GM21786 (cell line): Measurements from ENCODE around the gene EYA2.
"Not testable (repeated sequence)": the region's sequence is repeated elsewhere in the genome, so short reads cannot be mapped to it uniquely, and the experiment has no call there.

Experiments
- ATAC-seq: cut with Tn5 transposase; IDR thresholded peaks from one replicate; pipeline ENCODE4 v1.9.1; 2021; ENCODE audit not compliant: unreplicated experiment

EYA2 gene

DNA sequence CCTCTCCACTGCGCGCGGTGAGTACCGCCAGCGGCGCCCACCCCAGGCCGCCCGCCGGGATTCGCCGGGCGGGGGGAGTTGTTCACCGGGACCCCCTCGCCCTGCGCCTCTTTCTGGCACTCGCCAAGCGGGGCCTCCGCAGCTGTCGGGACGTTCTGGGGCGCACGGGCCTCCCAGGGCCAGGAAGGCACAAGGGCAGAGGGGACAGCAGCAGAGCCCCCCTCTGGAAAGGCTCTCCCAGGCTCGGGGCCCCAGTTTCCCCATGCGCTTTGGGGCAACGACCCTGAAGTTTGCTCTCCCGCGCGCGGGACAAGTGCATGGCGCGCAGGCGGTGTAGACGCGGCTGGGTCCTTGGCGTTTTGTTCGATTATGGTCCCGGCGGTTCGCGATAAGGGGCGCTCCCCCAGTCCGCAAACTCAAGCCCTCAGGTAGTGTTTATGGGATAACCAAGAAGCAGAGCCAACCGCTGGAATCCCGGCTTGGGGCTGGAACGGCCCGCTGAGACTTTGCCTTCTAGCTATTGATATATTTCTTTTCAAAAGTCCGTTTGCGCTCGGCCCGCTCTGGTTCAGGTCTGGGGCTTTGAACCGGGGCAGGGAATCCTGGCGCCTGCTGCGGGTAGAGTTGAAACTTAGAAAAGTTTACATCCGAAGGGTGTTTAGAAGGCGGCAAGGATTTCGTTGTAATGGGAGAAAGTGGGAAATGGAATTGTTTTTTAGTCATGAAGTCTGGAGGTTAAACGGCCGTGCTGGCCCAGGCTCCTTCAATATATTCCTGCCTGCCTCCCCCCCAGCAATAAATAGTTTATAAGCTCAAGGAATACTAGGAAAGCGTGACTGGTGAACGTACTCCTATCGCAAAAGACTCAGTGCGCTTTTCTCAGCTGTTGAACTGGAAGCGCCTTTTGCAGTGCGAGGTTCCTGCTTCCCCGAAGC lies 595 bp downstream of the EYA2 start:
- no peak for ATAC-seq

DNA sequence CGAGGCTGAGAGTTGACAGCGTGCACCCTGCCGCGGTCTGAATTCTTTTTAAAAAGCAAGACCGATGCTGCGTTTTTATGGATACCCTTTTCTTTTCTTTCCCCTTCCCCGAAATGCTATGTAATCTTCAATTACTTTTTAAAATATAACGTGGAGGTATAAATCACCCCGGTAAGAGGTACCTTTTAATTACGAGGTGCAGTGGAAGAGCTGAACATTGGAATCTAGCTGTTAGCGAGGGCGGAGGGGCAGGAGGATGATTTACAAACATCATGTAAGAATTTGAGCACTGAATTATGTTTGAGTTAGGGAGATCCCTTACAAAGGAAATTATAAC lies 1.2 kb downstream of the EYA2 start:
- ATAC-seq: no peak

DNA sequence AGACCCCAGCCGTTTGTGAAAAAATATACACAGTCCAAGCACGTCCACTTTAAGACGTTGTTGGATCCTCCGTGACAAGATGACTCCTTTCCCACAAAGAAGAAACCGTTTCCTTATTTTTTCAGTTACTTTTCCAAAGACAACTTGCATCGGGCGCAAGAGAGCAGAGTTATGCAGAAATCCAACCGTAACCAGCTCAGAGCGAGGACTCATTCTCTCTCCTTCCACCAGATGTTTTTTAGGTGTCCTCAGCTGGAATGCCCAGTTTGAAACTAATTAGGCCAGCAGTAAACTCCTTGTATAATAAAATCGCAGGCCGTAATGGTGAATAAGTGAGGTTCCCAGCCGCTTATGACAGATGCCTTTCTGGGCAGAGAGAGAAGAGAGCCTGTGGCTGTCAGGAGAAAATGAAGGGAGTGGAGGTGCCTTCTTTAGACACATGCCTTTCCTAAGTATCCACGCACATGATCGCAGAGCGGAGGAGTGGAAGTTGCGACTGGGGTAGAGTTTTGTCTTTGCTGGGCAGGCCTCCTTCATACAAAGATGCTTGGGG lies 2.8 kb downstream of the EYA2 start:
- ATAC-seq: no peak

DNA sequence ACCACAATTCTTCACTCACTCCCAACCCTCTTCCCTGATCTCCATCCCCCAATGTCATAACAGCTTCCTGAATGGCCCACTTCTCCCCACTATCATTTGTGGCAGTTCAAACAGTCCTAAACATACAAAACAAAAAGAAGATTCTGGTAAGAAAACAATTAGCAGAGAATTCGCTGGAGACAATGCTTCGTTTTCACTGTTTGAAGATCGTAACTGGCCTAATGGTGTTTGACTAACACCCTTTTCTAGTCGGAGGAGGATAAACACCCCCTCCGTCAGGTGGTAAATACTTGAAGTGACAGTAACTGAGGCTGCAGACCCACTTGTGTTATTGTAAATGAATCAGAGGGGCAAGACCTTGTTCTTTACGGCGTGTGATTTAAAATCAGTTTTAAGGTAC lies 3.8 kb downstream of the EYA2 start:
- no peak for ATAC-seq

DNA sequence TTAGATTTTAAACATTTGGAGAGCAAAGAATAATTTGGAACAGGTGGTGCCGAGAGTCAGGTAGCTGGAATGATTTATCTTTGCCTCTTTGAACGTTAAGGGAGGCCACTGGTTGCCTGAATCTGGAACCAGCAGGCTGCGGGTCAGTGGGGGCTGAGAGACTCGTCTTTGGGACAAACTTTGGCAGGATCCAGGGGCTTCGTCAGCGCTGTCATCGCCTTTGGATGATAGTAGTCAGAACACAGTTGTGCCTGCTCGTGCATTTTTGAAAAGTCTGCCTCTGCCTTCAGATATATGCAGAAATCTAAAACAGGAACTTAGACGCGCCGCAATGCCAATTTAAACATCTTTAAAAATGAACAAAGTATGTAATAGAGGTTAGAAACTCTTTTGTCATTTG lies 5.0 kb downstream of the EYA2 start:
- no peak for ATAC-seq

DNA sequence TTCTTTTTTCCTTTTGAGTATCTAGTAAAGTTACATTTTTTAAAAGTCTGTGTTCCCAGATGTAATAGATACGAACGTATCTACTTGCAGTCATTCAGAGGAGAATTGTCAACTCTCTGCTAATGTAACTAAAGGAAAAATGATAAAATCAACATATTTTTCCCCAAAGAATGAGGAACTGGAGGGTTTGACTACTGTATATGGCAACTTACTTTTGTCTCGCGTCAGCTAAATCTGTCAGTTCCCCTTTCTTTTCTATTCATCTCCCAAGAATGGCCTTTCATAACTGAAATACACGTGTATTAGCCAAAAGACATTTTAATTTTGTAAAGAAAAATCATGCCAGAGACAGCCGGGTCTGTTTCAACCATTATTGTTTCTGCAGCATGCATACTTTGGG lies 5.4 kb downstream of the EYA2 start:
- ATAC-seq: no peak

DNA sequence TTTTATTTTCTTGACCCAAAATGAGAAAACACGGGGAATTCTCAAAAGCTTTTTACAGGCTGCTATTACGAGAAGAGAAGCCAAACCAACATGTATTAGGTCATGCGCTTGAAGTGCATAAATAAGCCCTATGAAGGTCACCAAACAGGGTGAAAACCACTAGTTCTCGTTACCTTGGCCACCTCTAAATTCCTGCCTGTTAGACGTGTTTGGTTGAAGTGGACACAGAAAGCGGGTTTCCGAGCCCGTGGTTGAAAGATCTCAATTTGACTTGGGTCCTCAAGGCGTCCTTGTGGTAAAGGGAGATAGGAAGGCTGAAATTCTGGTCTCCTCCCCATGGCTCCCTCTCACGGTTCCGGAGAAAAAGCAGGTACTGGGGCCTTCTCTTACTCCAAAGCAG lies 6.2 kb downstream of the EYA2 start:
- ATAC-seq: no peak

DNA sequence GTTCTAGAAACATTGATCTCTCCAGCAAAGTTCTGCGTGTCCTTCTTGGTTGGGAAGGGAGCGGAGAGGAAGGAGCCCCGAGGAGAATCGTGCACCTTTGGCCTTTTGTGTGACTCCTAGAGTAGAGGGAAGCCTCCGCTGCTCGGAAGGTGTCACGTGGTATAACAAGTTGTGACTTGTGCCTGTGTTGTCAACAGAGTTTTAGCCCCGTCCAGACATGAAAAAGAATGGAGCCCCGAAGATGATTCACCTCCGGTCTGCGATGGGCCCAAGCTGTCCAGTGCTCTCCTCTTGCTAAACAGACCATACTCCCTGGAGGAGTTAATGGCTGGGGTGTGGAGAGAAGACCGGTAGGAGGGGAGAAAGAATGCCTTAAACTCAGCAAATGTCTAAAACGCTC lies 7.0 kb downstream of the EYA2 start:
- ATAC-seq: no peak

DNA sequence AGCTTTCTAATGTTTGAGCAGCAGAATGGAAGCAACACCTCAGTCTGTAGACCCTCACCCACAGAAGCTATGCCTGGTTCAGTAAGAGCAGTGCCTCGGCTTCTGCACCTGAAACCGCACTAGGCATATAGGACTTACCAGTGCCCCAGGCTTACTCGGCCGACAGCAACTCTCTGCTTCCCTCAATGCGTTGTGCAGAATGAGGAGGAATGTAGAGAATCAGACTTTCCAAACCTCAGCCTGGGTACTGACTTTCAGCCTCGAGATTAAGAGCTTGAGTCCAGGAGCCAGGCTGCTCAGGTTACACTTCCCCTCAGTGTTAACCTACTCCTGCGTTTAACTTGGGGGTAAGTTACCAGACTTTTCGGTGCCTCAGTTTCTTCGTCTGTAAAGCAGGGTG lies 8.6 kb downstream of the EYA2 start:
- ATAC-seq: no peak

DNA sequence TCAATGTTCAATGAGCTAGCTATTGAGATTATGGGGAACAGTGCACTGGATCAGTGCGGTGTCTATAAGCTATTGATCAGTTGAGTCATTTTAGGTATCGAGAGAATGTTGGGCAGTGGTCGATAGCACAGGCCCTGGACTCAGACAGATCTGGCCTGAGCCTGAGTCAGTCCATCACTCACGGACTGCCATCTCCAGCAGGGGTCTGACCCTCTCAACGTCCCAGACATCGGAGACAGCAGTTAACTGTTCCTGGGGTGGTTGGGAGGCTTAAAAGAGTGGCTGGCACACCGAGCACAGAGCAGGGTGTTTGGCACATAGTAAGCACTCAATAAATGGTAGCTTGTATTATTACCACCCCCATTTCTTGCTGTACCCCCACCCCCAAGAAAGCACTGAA lies 9.3 kb downstream of the EYA2 start:
- no peak for ATAC-seq

DNA sequence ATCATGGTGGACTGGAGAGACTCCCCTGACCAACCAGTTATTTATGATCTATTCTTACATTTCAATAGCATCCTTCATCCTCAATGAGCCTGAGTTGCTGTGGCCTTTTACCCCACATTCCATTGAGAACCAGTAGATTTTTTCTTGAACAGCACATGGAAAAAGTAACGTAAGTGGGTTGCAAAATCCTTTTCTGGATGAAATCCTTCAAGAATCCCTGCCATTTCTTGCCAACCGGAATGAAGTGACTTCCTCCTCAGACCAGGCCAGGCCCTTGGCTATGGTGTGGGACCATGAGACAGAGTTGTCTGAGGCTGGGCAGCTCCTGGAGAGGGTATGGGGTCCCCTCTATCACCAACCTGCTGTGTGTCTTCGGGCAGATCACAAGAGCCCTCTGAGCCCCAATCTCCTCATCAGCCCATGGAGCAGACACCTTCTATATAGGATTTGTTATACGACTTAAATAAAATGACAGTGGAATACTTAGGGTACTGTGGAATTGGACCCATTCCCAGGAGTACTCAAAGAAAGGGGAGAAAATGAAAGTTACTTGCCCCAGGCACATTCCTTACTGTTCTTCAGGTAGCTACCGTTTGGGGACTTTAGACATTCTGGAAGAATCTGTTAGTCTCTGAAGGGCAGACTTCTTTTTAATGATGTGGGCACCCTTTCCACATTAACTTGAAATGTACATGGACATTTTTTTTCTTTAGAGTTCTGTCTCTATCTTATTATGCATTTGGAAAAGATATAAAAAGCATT lies 10.9 kb downstream of the EYA2 start:
- no peak for ATAC-seq

DNA sequence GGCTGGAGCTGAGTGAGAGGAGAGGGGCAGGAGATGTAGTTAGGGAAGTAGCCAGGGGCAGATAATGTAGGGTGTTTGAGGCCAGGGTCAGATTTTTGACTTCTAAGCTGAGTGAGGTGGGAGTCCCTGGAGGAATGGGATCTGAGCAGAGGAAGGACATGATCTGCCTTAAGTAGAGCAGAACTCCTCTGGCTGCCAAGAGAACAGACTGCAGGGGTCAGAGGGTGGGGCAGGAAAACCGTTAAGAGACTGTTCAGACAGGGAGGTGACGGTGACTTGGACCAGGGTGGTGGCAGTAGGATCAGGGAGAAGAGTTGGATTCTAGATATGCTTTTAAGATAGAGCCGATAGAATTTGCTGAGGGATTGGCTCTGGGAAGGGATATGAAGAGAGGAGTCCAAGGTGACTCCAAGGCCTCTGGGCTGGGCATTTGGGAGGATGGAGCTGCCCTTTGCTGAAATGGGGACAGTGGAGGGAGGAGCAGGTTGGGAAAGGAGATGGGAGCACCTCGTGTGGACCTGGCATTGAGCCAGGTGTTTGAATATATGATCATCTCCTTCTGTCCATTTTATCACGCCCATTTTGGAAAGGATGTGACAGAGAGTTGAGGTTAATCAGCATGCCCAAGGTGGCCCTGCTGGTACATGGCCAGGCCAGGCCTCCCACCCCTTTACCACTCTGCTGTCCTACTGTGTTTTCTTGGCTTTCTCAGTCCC lies 18.8 kb downstream of the EYA2 start:
- no peak for ATAC-seq

DNA sequence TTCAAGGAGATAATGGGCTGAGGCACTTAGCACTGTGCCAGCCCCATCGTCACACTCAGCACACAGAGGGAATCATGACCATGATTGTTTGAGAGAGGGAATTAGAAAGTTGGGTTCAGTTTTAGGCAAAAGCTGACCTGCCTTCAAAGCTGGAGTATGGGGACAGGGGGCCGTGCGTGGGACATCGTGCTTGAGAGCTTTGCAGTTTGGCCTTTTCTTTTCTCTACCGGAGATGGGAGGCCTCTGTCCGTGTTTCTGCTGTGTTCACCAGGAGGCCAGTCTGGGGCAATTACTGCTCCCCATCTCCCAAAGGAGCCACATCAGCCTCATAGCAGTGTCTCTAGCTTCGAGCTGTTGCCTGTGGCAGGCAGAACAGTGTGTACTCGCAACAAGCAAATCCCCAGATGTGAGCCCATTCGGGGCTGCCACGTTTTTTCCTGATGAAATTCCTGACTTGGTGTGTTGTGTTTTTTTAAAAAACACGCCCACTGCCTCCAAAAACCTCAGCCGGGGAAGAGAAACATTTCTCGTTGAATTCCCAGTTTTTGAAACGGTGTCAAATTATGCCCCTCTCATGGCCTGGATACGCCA lies 20.2 kb downstream of the EYA2 start:
- no peak for ATAC-seq

DNA sequence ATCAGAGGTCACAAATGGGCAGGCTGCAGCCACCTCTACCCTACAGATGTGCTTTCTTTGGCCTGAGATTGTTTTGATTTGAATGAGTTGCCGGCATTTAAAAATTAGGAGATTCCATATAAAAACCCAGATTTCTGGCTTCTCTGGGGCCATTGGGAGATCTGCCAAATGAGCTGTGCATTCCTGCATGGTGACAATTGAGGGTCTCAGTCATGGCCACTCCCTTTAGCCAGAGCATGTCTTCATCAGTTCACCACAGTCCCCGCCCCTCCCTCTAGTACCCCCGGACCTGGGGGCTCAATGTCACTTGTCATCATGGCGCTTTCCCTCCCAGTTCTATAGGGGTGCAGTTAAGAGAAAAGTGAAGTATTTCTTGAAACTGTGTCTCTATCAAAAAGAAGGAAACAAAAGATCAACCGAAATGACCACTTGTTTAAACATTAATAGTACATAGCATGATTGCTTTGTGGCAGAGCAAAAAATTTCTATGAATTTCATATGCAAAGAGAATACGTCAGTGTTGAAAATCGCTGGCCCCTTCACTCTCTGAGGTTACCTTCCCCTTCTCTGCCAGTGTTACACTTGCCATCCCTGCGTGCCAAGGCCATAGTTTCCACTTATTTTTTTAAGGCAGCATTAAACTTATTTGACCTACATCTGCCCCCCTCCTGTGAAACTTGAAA lies 21.1 kb downstream of the EYA2 start:
- no peak for ATAC-seq

DNA sequence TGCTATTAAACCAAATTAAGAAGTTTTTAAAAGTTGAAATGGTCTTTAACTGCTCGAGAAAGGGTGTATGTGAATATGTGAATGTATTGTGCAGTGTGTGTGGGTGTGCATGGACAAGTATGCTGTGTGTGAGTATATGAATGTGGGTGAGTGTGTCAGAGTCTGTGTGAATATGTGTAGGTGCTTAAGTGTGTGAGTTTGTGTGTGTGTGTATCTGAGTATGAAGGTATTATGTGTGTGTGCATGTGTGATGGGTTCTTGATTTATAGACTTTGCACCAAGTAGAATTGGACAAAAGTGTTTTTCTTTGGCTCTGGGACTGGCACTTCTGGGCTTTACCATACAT lies 21.6 kb downstream of the EYA2 start:
- ATAC-seq: no peak

DNA sequence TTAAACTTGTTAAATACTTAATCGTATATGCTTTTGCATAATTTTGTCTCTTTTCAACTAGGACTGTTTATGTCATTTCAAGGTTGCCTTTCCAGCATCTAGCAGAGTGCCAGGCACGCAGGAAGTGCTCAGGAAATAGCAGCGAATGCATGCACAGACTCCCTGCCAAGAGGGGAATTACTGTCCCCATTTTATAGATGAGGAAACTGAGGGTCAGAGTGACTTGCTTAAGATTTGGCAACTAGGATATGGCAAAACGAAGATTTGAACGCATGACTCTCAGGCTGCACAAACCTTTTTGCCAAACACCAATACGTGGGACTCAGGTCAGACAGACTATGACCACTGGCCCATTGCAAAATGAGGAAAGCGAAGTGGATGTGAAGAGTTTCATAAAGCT lies 22.5 kb downstream of the EYA2 start:
- ATAC-seq: no peak

DNA sequence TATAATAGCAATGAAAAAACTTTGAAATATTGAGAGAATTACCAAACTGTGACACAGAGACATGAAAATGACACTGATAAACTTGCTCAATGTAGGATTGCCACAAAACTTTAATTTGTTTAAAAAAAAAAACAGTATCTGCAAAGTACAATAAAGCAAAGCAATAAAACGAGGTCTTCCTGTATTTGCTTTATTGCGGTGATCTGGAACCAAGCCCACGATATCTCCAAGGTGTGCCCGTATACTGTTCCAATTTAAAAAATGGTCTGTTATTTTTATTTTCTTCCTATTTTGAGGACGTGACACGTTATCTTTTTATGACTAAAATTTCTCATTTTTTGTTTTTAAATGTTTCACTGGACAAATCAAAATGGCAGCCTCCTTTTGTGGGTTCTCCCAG lies 25.5 kb downstream of the EYA2 start:
- ATAC-seq: no peak

DNA sequence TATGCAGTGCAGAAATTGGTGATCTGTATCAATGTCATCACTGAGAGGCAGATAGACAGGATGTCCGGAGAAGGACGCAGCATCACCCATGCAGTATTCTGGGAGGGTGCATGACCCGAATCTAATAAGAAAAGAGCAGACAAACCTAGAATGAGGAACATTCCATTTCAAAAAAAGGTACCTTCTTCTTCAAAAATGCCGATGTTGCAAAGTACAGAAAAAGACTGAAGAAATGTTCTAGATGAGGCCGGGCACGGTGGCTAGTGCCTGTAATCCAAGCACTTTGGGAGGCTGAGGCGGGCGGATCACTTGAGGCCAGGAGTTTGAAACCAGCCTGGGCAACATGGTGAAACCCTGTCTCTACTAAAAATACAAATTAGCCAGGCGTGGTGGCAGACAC lies 28.2 kb downstream of the EYA2 start:
- not testable (repeated sequence) for ATAC-seq

DNA sequence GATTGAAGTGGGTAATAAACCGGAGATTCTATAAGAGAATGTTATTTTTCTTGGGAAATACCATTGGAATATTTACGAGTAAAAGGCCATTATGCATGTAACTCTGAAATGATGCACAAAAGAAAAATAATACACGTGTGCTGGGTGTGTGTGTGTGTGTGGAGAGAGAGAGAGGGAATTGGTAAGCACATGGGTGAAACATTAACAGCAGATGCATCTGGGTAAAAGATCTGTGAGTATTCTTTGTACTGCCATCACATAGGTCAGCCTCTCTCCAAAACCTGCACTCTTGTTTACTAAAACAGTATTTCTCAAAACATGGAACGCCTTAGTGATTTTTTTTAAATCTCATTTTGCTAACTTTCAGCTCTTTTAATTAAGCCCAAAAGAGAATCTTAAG lies 28.9 kb downstream of the EYA2 start:
- ATAC-seq: no peak

DNA sequence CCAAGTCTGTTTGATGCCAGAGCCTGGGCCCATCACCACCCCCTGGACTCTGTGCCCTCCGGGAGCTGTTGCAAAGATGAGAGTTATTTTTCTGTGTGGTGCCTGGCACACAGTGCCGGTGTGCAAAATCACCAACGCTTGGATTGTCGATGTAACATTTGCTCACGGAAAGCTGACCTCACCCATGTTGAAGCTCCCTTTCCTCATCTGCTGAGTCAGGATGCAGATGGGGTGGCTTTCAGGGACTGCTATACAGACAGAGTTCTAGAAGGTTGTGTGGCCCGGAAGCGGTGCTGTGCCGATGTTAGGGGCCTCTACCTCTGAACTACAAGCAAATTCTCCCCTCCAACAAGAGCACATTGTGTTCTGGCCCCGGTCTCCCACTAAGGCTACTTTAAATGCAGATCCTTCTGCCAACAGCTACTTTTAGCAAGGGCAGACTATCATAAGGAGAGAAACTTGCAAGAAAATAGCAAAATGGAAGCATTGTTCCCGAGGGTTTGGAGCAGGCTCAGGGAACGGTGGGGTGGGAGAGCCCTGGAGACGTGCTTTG lies 34.0 kb downstream of the EYA2 start:
- ATAC-seq: no peak
